H1 (cell line): ENCODE measurements around the gene NRAS. TPM values are rescaled to one million over a fixed set of nuclear protein-coding genes. Genes with fewer than 3 reads are reported as not detected.

Experiments used
- ASH2L ChIP-seq: fragments of 200-600, 300-600 bp; sonication (generic); IDR thresholded peaks from one replicate; pipeline ENCODE4 v1.7.1; 2017; ENCODE audit warnings: low read length
- BCL11A ChIP-seq, 2 experiments: IDR thresholded peaks; one replicate each; pipeline ENCODE4 v1.6.1; 2011; ENCODE audit warnings: low read depth in 2 of 2, low read length in 2 of 2, mild to moderate bottlenecking in 2 of 2
- BRCA1 ChIP-seq: IDR thresholded peaks from 2 replicates; pipeline ENCODE4 v1.6.1; 2012; ENCODE audit warnings: low read depth, low read length, improper control_type of control experiment
- CBX5 ChIP-seq: fragments of 300-800, 300-1000 bp; sonication (generic); IDR thresholded peaks from 2 replicates; pipeline ENCODE4 v1.7.1; 2016; ENCODE audit warnings: antibody characterized with exemption, low read length, low read depth
- CEBPB ChIP-seq: IDR thresholded peaks from 2 replicates; pipeline ENCODE4 v1.6.1; 2012; ENCODE audit warnings: low read depth, low read length
- CHD2 ChIP-seq: IDR thresholded peaks from 2 replicates; pipeline ENCODE4 v1.6.1; 2012; ENCODE audit warnings: low read length, improper control_type of control experiment
- EGR1 ChIP-seq: IDR thresholded peaks from 2 replicates; pipeline ENCODE4 v1.6.1; 2011; ENCODE audit warnings: low read depth, low read length, borderline replicate concordance
- GTF2F1 ChIP-seq: IDR thresholded peaks from 2 replicates; pipeline ENCODE4 v1.6.1; 2012; ENCODE audit warnings: low read depth, low read length, improper control_type of control experiment, borderline replicate concordance
- HDAC2 ChIP-seq, 2 experiments: fragments of 300-600 bp in 1 of 2; sonication (generic) in 1 of 2; IDR thresholded peaks; 2 replicates each; pipeline ENCODE4 v1.6.1; 2011 to 2012; ENCODE audit warnings: low read depth in 2 of 2, low read length in 2 of 2, mild to moderate bottlenecking in 2 of 2, moderate library complexity in 2 of 2, borderline replicate concordance in 1 of 2, inconsistent platforms in 1 of 2
- JUND ChIP-seq: IDR thresholded peaks from 2 replicates; pipeline ENCODE4 v1.6.1; 2011; ENCODE audit warnings: mild to moderate bottlenecking, improper control_type of control experiment, low read length
- KDM5A ChIP-seq: fragments of 200-600 bp; IDR thresholded peaks from 2 replicates; pipeline ENCODE4 v1.7.1; 2012; ENCODE audit warnings: mild to moderate bottlenecking, low read length, inconsistent platforms, mixed read lengths
- MAFK ChIP-seq: IDR thresholded peaks from 2 replicates; pipeline ENCODE4 v1.6.1; 2012; ENCODE audit warnings: low read depth, mild to moderate bottlenecking, improper control_type of control experiment, low read length
- PHF8 ChIP-seq: fragments of 200-600 bp; sonication (generic); conservative IDR thresholded peaks from 2 replicates; pipeline ENCODE4 v1.7.1; 2012; ENCODE audit warnings: low read depth, mild to moderate bottlenecking, inconsistent platforms, low read length, moderate library complexity
- POLR2AphosphoS5 ChIP-seq: IDR thresholded peaks from 2 replicates; pipeline ENCODE4 v1.6.1; 2011; ENCODE audit warnings: low read depth, low read length
- RXRA ChIP-seq: IDR thresholded peaks from 2 replicates; pipeline ENCODE4 v1.6.1; 2011; ENCODE audit warnings: low read depth, mild to moderate bottlenecking, low read length, moderate library complexity; ENCODE audit not compliant: insufficient read depth
- SIN3A ChIP-seq, 2 experiments: IDR thresholded peaks in 1 of 2; conservative IDR thresholded peaks in 1 of 2; 2 replicates each; pipeline ENCODE4 v1.6.1; 2011 to 2012; ENCODE audit warnings: low read length in 2 of 2, improper control_type of control experiment in 1 of 2, low read depth in 1 of 2, mild to moderate bottlenecking in 1 of 2
- SP2 ChIP-seq: IDR thresholded peaks from 2 replicates; pipeline ENCODE4 v1.6.1; 2012; ENCODE audit warnings: mild to moderate bottlenecking, low read length, inconsistent platforms
- SP4 ChIP-seq: IDR thresholded peaks from 2 replicates; pipeline ENCODE4 v1.6.1; 2012; ENCODE audit warnings: low read length, inconsistent platforms
- TBP ChIP-seq: IDR thresholded peaks from 2 replicates; pipeline ENCODE4 v1.6.1; 2011; ENCODE audit warnings: low read depth, low read length, improper control_type of control experiment
- TCF12 ChIP-seq: IDR thresholded peaks from 2 replicates; pipeline ENCODE4 v1.6.1; 2011; ENCODE audit warnings: low read depth, mild to moderate bottlenecking, low read length
- TEAD4 ChIP-seq: IDR thresholded peaks from 2 replicates; pipeline ENCODE4 v1.6.1; 2012; ENCODE audit warnings: low read depth, low read length, inconsistent platforms, mixed read lengths
- ZNF274 ChIP-seq: IDR thresholded peaks from 2 replicates; pipeline ENCODE4 v1.7.0; 2012; ENCODE audit warnings: low read length, borderline replicate concordance; ENCODE audit errors: extremely low read depth
- polyA plus RNA-seq, 7 experiments: library from polyadenylated mRNA; depleted of rRNA in 3 of 7; stranded (reverse) in 5 of 7; unstranded in 2 of 7; fragments of >200 nt in 5 of 7; fragments of 200-250 nt in 2 of 7; gene quantifications; 1 replicate in 5 of 7; 2 replicates in 1 of 7; 4 replicates in 1 of 7; pipeline versions ENCODE4 v1.2.1 to v1.2.3, GENCODE V29; 2011 to 2013; ENCODE audit warnings: missing spikeins in 2 of 7, mixed read lengths in 2 of 7
- total RNA-seq: library from RNA; stranded (reverse); fragmentation: NEBNext Ultra II Directional; extraction: Animal tissue kit (Norgen Biotek cat#: 25700); gene quantifications from 2 replicates; pipeline ENCODE4 v1.2.1, GENCODE V29; 2021
- TF ChIP-seq, protein P1 (sequence below): IDR thresholded peaks from 2 replicates; pipeline ENCODE4 v1.6.1; 2012; ENCODE audit warnings: low read length, inconsistent platforms

NRAS gene
- total and polyA plus RNA-seq, 2 of the 8 experiments (the other 6 are each of a cell fraction or from before 2014, with no cell fraction given), result 24.5 to 65.1 TPM

DNA sequence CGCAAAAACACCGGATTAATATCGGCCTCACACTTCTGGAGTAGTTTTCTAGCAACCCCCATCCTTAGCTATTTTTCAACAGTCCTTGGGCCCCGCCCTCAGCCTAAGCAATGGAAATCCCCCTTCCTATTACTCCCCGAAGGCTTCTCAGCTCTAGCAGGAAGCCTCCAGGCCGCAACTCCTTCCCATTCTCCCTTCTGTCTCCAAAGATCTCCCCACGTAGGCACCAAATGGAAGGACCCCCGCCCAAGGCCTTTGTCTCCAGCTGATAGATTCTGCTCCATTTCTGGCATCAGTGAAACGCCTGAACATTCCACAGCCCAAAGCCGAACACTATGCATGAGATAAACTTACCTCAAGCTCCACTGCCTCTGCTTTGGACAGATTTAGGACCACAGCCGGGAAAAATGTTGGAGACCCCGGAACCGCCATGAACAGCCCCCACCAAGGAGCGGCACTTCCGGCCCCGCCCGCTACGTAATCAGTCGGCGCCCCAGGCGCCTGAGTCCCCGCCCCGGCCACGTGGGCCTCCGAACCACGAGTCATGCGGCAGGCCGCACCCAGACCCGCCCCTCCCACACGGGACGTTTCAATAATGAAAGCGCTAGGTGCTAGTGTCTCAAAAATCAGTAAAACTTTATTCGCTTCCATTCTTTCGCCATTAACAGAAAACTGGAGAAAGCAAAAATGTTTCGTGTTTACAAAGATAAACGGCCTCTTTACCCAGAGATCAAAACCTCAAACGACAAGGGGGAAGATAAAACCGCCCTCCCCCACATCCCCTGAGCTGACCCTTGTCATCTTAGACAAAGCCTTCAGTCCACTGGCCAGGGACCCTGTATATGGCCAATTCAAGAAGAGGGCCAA is at the start of gene NRAS (continued):
- TF ChIP-seq ZNF274 (no peak), SIN3A (conservative IDR thresholded peaks at IDR 0.05 in 1 of 2, IDR thresholded peaks at IDR 0.05 in 1 of 2; ENCODE audit: low read depth in 1 of 2, low read length in 2 of 2) (peak; percentile 86 to 96; a peak in 2 of 4 replicates), EGR1 (no peak), PHF8 (peak; percentile 97), ASH2L (peak; percentile 88), JUND (no peak), CEBPB (no peak), CHD2 (no peak), BRCA1 (no peak), KDM5A (no peak; the same call in 1 of the 2 replicates), POLR2AphosphoS5 (peak; percentile 92), SP2 (no peak), HDAC2 (IDR thresholded peaks at IDR 0.05; ENCODE audit: borderline replicate concordance in 1 of 2, low read depth in 2 of 2, low read length in 2 of 2) (0 out of 4 replicates have a peak, but pooled peaks have one; percentile 6 to 53), GTF2F1 (no peak; the same call in 1 of the 2 replicates), CBX5 (no peak), BCL11A (IDR thresholded peaks at IDR 0.05; ENCODE audit: low read depth in 2 of 2, low read length in 2 of 2) (no peak), RXRA (no peak), MAFK (no peak), TCF12 (no peak), SP4 (0 out of 2 replicates have a peak, but pooled peaks have one; percentile 74), TBP (peak; percentile 70; the same call in 1 of the 2 replicates), TEAD4 (no peak)
- TF ChIP-seq, protein P1, sequence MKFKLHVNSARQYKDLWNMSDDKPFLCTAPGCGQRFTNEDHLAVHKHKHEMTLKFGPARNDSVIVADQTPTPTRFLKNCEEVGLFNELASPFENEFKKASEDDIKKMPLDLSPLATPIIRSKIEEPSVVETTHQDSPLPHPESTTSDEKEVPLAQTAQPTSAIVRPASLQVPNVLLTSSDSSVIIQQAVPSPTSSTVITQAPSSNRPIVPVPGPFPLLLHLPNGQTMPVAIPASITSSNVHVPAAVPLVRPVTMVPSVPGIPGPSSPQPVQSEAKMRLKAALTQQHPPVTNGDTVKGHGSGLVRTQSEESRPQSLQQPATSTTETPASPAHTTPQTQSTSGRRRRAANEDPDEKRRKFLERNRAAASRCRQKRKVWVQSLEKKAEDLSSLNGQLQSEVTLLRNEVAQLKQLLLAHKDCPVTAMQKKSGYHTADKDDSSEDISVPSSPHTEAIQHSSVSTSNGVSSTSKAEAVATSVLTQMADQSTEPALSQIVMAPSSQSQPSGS, result peak; percentile 65; the same call in 1 of the 2 replicates
